GM19099 (cell line): Measurements from ENCODE around the gene PUS1.

Source experiments
- POLR2A ChIP-seq: IDR thresholded peaks from 3 replicates; pipeline ENCODE4 v1.6.1; 2011; ENCODE audit warnings: low read depth; ENCODE audit not compliant: insufficient read length; ENCODE audit errors: extremely low read depth

Gene PUS1

GRCh38 chr12:131959641-131960589, 30.8 kb downstream of the PUS1 start:
- TF ChIP-seq POLR2A = no peak

GRCh38 chr12:131962069-131962468, 33.0 kb downstream of the PUS1 start:
- TF ChIP-seq POLR2A = no peak

- no peak for TF ChIP-seq POLR2A
Measured at GRCh38 chr12:131963381-131963780, 34.3 kb downstream of the PUS1 start.

GRCh38 chr12:131965073-131965472, 36.0 kb downstream of the PUS1 start:
- TF ChIP-seq POLR2A = no peak

- no peak for TF ChIP-seq POLR2A
Measured at GRCh38 chr12:131971226-131971625, 42.1 kb downstream of the PUS1 start.

GRCh38 chr12:131975228-131975627, 46.2 kb downstream of the PUS1 start:
- TF ChIP-seq POLR2A = no peak

- TF ChIP-seq POLR2A = no peak
Measured at GRCh38 chr12:131979606-131980005, 50.5 kb downstream of the PUS1 start.

- TF ChIP-seq POLR2A = no peak
Measured at GRCh38 chr12:131980263-131980662, 51.2 kb downstream of the PUS1 start.

GRCh38 chr12:131981388-131981787, 52.3 kb downstream of the PUS1 start:
- no peak for TF ChIP-seq POLR2A

- no peak for TF ChIP-seq POLR2A
Measured at GRCh38 chr12:131982041-131982440, 53.0 kb downstream of the PUS1 start.

GRCh38 chr12:131983026-131983425, 54.0 kb downstream of the PUS1 start:
- TF ChIP-seq POLR2A = no peak

- no peak for TF ChIP-seq POLR2A
Measured at GRCh38 chr12:131983554-131983953, 54.5 kb downstream of the PUS1 start.

GRCh38 chr12:131984334-131984733, 55.3 kb downstream of the PUS1 start:
- no peak for TF ChIP-seq POLR2A

- TF ChIP-seq POLR2A = no peak
Measured at GRCh38 chr12:131986361-131986760, 57.3 kb downstream of the PUS1 start.

GRCh38 chr12:131986910-131987309, 57.8 kb downstream of the PUS1 start:
- no peak for TF ChIP-seq POLR2A

GRCh38 chr12:131987552-131987951, 58.5 kb downstream of the PUS1 start:
- no peak for TF ChIP-seq POLR2A
